Measurements from ENCODE around the gene CCDC73.
"Not testable (repeated sequence)": the region's sequence is repeated elsewhere in the genome, so short reads cannot be mapped to it uniquely, and the experiment has no call there.

Gene CCDC73

DNA sequence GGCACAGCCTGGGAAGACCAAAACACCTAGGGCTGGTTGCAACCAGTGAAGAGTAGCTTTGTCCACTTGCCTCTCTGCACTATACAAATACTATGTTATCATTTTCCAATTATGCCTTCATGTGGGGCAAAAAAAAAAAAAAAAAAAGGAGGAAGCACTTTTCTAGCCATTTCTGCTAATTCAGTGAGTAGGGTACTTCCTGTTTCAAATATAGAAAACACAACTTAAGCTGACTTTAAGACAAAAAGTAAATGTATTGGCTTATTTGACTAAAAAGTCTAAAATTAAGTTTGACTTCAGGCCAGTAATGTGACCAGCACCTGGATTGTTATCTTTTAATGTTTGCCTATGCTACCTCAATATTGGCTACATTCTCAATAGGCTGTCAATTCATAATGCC lies 15.3 kb downstream of the CCDC73 start:
- H3K27ac ChIP-seq (ENCODE audit: insufficient read depth, low read depth, low read length, poor library complexity, severe bottlenecking), result no peak overlapping the region
- no peaks in the 10 kb centered on the region for H3K9me3 ChIP-seq (ENCODE audit: control insufficient read depth, low read length)
- no peaks in the 10 kb centered on the region for H3K27me3 ChIP-seq (ENCODE audit: control insufficient read depth, insufficient read depth, low read length, poor library complexity, severe bottlenecking)
- H3K36me3 ChIP-seq (ENCODE audit: control insufficient read depth, insufficient read depth, low read length), result no peaks in the 10 kb centered on the region
- H3K4me1 ChIP-seq (ENCODE audit: control insufficient read depth, insufficient read depth, low read length), result no peaks in the 10 kb centered on the region
- H3K4me3 ChIP-seq (ENCODE audit: insufficient read depth, low read depth, low read length), result no peak overlapping the region

DNA sequence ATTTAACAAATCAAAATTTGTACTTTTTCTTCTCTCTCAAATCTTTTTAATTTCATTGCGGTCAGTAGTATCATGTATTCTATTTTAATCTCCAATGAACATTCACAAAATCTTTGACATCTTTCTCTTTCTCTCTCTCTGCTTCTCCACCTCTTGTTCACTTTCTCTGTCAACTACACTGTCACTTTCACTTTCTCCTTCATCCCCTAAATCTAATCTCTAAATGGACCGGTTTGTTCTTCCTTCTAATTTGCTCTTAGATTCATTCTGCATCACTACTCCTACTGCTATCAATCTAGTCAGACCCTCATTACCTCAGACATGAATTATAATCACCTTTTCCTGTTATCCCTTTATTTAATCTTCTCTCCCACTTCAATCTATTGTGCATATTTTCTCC lies 18.6 kb downstream of the CCDC73 start:
- WGBS, 2 experiments, result 89 to 92% methylated on average over 2 of the region's 2 CpGs
- H3K9me3 ChIP-seq (ENCODE audit: control insufficient read depth, low read length), result no peaks in the 10 kb centered on the region

DNA sequence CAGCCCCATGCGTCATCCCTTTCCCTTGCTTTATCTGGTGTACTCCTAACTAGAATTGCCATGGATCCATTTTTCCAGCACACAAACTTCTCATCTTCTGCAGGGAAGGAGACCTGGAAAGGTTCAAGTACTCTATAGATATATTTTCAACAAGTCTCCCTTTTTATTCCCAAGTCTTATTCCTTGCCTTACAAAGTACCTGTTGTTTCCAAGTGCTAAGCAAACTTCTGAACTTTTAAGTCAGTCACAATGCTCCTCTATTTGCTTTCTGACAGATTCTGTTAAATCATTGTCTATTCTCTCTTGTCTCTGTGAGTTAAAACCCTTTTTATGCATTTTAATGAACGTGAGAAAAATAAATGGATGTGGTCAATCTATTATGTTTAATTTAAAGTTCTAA lies 20.4 kb downstream of the CCDC73 start:
- no peaks in the 10 kb centered on the region for H3K4me1 ChIP-seq (ENCODE audit: control insufficient read depth, insufficient read depth, low read length)

More for the DNA sequence above, 18.6 kb downstream of the CCDC73 start:
- H3K27me3 ChIP-seq (ENCODE audit: control insufficient read depth, insufficient read depth, low read length, poor library complexity, severe bottlenecking), result no peaks in the 10 kb centered on the region
- H3K4me1 ChIP-seq (ENCODE audit: control insufficient read depth, insufficient read depth, low read length), result no peaks in the 10 kb centered on the region
- H3K36me3 ChIP-seq (ENCODE audit: control insufficient read depth, insufficient read depth, low read length), result no peaks in the 10 kb centered on the region
- no peak overlapping the region for H3K4me3 ChIP-seq (ENCODE audit: insufficient read depth, low read depth, low read length)
- no peak overlapping the region for H3K27ac ChIP-seq (ENCODE audit: insufficient read depth, low read depth, low read length, poor library complexity, severe bottlenecking)

DNA sequence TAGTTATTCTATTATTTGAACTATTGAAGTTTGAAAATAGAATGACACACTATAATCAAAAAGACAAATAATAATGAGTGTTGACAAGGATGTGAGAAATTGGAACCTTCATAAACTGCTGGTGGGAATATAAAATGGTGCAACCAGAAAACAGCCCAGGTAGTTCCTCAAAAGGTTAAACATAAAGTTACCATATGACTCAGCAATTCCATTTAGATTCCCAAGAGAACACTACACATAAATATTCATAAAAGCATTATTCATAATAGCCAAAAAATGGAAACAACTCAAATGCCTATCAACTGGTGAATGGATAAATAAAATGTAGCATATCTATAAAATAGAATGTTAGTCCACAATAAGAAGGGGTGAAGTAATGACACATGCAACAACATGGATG lies 21.7 kb downstream of the CCDC73 start:
- Histone ChIP-seq H3K4me3 (ENCODE audit: insufficient read depth, low read depth, low read length) (no peak overlapping the region), H3K9me3 (ENCODE audit: control insufficient read depth, low read length) (no peaks in the 10 kb centered on the region), H3K4me1 (ENCODE audit: control insufficient read depth, insufficient read depth, low read length) (no peaks in the 10 kb centered on the region), H3K36me3 (ENCODE audit: control insufficient read depth, insufficient read depth, low read length) (no peaks in the 10 kb centered on the region), H3K27ac (ENCODE audit: insufficient read depth, low read depth, low read length, poor library complexity, severe bottlenecking) (no peak overlapping the region), H3K27me3 (ENCODE audit: control insufficient read depth, insufficient read depth, low read length, poor library complexity, severe bottlenecking) (no peaks in the 10 kb centered on the region)

More for the DNA sequence above, 20.4 kb downstream of the CCDC73 start:
- Histone ChIP-seq H3K36me3 (ENCODE audit: control insufficient read depth, insufficient read depth, low read length) (no peaks in the 10 kb centered on the region), H3K27me3 (ENCODE audit: control insufficient read depth, insufficient read depth, low read length, poor library complexity, severe bottlenecking) (no peaks in the 10 kb centered on the region), H3K4me3 (ENCODE audit: insufficient read depth, low read depth, low read length) (no peak overlapping the region), H3K9me3 (ENCODE audit: control insufficient read depth, low read length) (no peaks in the 10 kb centered on the region), H3K27ac (ENCODE audit: insufficient read depth, low read depth, low read length, poor library complexity, severe bottlenecking) (no peak overlapping the region)
- 75 to 100% methylated on average over 1 to 2 of the region's 2 CpGs for WGBS, 2 experiments

DNA sequence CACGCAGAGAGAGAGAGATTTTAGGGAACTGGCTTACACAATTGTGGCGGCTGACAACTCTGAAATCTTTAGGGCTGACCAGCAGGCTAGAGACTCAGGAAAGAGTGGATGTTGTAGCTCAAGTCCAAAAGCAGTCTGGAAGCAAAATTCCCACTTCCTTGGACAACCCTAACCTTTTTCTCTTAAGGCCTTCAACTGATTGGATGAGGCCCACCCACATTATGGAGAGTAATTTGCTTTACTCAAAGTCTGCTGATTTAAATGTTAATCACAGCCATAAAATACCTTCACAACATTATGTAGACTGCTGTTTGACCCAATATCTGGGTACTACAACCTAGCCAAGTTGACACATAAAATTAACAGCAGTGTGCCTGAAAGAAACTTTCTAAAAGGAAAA lies 32.7 kb downstream of the CCDC73 start:
- not testable (repeated sequence) for H3K27ac ChIP-seq (ENCODE audit: insufficient read depth, low read depth, low read length, poor library complexity, severe bottlenecking); H3K4me3 ChIP-seq (ENCODE audit: insufficient read depth, low read depth, low read length); H3K9me3 ChIP-seq (ENCODE audit: control insufficient read depth, low read length); H3K4me1 ChIP-seq (ENCODE audit: control insufficient read depth, insufficient read depth, low read length); H3K36me3 ChIP-seq (ENCODE audit: control insufficient read depth, insufficient read depth, low read length); H3K27me3 ChIP-seq (ENCODE audit: control insufficient read depth, insufficient read depth, low read length, poor library complexity, severe bottlenecking)
- 84 to 96% methylated on average over 2 of the region's 2 CpGs for WGBS, 2 experiments

DNA sequence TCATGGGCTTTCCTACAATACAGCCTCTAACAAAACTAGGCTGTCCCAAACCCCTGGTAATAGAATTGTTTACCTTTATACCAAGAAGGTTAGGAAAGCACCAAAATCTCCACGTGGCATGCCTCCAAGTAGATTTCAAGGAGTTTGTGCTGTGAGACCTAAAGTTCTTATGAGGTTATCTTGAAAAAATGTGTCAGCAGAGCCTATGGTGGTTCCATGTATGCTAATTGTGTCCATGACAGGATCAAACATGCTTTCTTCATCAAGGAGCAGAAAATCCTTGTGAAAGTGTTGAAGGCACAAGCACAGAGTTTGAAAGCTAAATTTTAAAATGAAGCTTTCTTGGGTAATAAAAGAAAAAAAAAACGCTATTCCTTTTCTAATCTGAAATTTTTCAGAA lies 36.2 kb downstream of the CCDC73 start:
- Histone ChIP-seq H3K4me1 (ENCODE audit: control insufficient read depth, insufficient read depth, low read length) (no peaks in the 10 kb centered on the region), H3K27me3 (ENCODE audit: control insufficient read depth, insufficient read depth, low read length, poor library complexity, severe bottlenecking) (no peaks in the 10 kb centered on the region), H3K36me3 (ENCODE audit: control insufficient read depth, insufficient read depth, low read length) (no peaks in the 10 kb centered on the region), H3K9me3 (ENCODE audit: control insufficient read depth, low read length) (no peaks in the 10 kb centered on the region), H3K4me3 (ENCODE audit: insufficient read depth, low read depth, low read length) (no peak overlapping the region), H3K27ac (ENCODE audit: insufficient read depth, low read depth, low read length, poor library complexity, severe bottlenecking) (no peak overlapping the region)
- 71 to 72% methylated on average over 1 of the region's 2 CpGs for WGBS, 2 experiments

DNA sequence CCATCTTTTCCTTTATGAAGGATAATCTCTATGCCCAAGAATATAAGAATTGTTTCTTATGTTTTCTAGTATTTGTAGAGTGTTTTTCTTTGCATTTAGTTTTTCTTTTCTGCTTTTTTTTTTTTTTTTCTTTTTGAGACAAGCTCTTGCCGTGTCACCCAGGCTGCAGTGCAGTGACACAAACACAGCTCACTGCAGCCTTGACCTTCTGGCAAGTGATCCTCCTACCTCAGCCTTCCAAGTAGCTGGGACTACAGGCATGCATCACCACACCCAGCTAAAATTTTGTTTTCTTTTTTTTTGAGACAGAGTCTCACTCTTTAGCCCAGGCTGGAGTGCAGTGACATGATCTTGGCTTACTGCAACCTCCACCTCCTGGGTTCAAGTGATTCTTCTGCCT lies 41.3 kb downstream of the CCDC73 start:
- WGBS, 2 experiments, result 92 to 94% methylated on average over 1 of the region's 1 CpG
- H3K27me3 ChIP-seq (ENCODE audit: control insufficient read depth, insufficient read depth, low read length, poor library complexity, severe bottlenecking); H3K27ac ChIP-seq (ENCODE audit: insufficient read depth, low read depth, low read length, poor library complexity, severe bottlenecking); H3K4me3 ChIP-seq (ENCODE audit: insufficient read depth, low read depth, low read length); H3K36me3 ChIP-seq (ENCODE audit: control insufficient read depth, insufficient read depth, low read length); H3K9me3 ChIP-seq (ENCODE audit: control insufficient read depth, low read length); H3K4me1 ChIP-seq (ENCODE audit: control insufficient read depth, insufficient read depth, low read length): not testable (repeated sequence)

DNA sequence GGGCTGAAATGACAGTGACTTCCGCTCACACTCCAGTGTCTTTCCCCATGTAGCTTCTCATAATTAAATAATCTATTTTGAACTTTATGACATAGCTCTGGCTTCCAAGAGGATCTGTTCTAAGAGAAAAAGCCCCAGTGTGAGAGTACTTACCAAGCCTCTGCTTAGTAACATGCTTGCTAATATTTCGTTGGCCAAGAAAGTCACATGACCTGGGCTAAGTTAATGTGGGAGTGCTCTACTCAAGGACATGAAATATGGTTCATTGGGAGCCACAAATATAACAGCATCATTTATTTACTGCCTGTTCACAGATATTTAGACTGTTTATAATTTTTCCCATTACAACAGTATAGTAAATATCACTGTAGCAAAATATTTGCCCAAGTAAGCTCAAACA lies 42.5 kb downstream of the CCDC73 start:
- Histone ChIP-seq H3K4me3 (ENCODE audit: insufficient read depth, low read depth, low read length) (no peak overlapping the region), H3K36me3 (ENCODE audit: control insufficient read depth, insufficient read depth, low read length) (no peaks in the 10 kb centered on the region), H3K27ac (ENCODE audit: insufficient read depth, low read depth, low read length, poor library complexity, severe bottlenecking) (no peak overlapping the region), H3K9me3 (ENCODE audit: control insufficient read depth, low read length) (no peaks in the 10 kb centered on the region), H3K27me3 (ENCODE audit: control insufficient read depth, insufficient read depth, low read length, poor library complexity, severe bottlenecking) (no peaks in the 10 kb centered on the region), H3K4me1 (ENCODE audit: control insufficient read depth, insufficient read depth, low read length) (no peaks in the 10 kb centered on the region)
- WGBS, 2 experiments, result 98 to 100% methylated on average over 2 of the region's 2 CpGs

DNA sequence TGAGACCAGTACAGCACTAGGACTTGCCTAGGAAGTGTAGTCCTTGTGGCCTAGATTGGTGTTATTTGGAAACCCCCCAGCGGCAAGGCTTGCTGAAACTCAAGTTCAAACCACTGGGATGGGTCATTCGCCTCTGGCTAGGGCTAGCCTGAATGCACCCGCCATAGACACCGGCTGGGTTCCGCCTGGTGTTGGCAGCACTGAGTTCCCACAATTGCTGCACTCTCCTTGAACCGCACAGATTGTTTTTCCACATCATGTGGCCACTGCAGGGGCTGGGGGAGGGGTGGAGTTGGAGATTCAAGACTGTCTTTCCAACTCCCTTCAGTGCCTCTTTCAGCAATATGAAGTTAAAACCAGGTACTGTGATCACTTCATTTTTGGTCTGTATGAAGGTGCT lies 43.1 kb downstream of the CCDC73 start:
- Histone ChIP-seq H3K9me3 (ENCODE audit: control insufficient read depth, low read length) (no peaks in the 10 kb centered on the region), H3K27ac (ENCODE audit: insufficient read depth, low read depth, low read length, poor library complexity, severe bottlenecking) (no peak overlapping the region), H3K27me3 (ENCODE audit: control insufficient read depth, insufficient read depth, low read length, poor library complexity, severe bottlenecking) (no peaks in the 10 kb centered on the region), H3K4me1 (ENCODE audit: control insufficient read depth, insufficient read depth, low read length) (no peaks in the 10 kb centered on the region), H3K4me3 (ENCODE audit: insufficient read depth, low read depth, low read length) (no peak overlapping the region), H3K36me3 (ENCODE audit: control insufficient read depth, insufficient read depth, low read length) (no peaks in the 10 kb centered on the region)
- WGBS, 2 experiments, result 92 to 95% methylated on average over 6 of the region's 6 CpGs

DNA sequence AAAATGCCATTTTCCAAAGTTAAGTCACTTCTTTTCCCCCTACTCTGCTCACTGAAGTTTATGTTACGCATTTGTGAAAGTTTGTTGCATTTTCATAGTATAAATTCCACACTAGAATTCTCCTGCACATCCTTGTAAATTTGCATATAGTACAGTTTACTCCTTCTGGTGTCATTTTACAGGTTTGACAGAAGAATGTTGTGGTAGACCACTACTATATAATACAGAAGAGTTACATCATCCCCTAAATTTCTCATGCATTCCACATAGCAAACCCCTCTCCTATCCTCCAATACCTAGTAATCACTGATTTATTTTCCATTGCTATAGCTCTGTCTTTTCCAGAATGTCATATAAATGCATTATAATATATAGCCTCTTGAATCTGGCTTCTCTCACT lies 64.5 kb downstream of the CCDC73 start:
- WGBS, 2 experiments, result 86 to 100% methylated on average over 1 of the region's 1 CpG

DNA sequence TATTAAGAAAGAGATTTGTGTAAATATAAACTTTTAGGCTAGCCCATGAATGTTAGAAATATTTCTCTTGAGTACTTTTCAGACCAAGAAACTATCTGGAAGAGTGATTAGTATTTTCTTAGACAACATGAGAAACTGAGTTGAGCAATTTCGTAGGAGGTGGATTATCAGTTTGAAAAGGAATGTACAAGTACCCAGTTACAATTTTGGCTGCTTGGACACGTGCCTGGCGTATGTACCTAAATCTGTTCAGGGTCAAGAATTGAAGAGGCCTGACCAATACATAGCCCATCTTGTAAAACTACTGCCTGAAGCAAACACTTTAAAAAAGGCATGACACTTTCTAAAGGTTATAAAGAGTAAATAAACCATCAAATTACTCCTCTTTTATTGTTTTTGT lies 71.1 kb downstream of the CCDC73 start:
- no peaks in the 10 kb centered on the region for H3K36me3 ChIP-seq (ENCODE audit: control insufficient read depth, insufficient read depth, low read length)
- H3K4me3 ChIP-seq (ENCODE audit: insufficient read depth, low read depth, low read length), result no peak overlapping the region
- H3K27me3 ChIP-seq (ENCODE audit: control insufficient read depth, insufficient read depth, low read length, poor library complexity, severe bottlenecking), result no peaks in the 10 kb centered on the region
- no peaks in the 10 kb centered on the region for H3K9me3 ChIP-seq (ENCODE audit: control insufficient read depth, low read length)
- no peak overlapping the region for H3K27ac ChIP-seq (ENCODE audit: insufficient read depth, low read depth, low read length, poor library complexity, severe bottlenecking)
- 91 to 96% methylated on average over 3 of the region's 3 CpGs for WGBS, 2 experiments
- H3K4me1 ChIP-seq (ENCODE audit: control insufficient read depth, insufficient read depth, low read length), result no peaks in the 10 kb centered on the region

More for the DNA sequence above, 64.5 kb downstream of the CCDC73 start:
- Histone ChIP-seq H3K4me1 (ENCODE audit: control insufficient read depth, insufficient read depth, low read length) (no peaks in the 10 kb centered on the region), H3K27me3 (ENCODE audit: control insufficient read depth, insufficient read depth, low read length, poor library complexity, severe bottlenecking) (no peaks in the 10 kb centered on the region), H3K27ac (ENCODE audit: insufficient read depth, low read depth, low read length, poor library complexity, severe bottlenecking) (no peak overlapping the region), H3K9me3 (ENCODE audit: control insufficient read depth, low read length) (peaks cover 5% of the 10 kb centered on the region), H3K36me3 (ENCODE audit: control insufficient read depth, insufficient read depth, low read length) (no peaks in the 10 kb centered on the region), H3K4me3 (ENCODE audit: insufficient read depth, low read depth, low read length) (no peak overlapping the region)

Data from ectodermal cell (in vitro differentiated cells).